CD14-positive monocyte (primary cell): ENCODE results near the gene PCAT7. TPM values are rescaled to one million over a fixed set of nuclear protein-coding genes. Genes with fewer than 3 reads are reported as not detected.
"Not testable (repeated sequence)": the region's sequence is repeated elsewhere in the genome, so short reads cannot be mapped to it uniquely, and the experiment has no call there.

Experiments
- DNase-seq, 3 donors: peaks; one replicate each; pipeline ENCODE4 v3.0.0-alpha.2; 2011 to 2022
- H2AFZ ChIP-seq: 2 replicates; pipeline ENCODE4 v1.6.0; 2012; ENCODE audit warnings: mild to moderate bottlenecking, low read depth, low read length, inconsistent platforms; ENCODE audit not compliant: insufficient read depth, poor library complexity, severe bottlenecking
- H3K27ac ChIP-seq, 2 donors: 1 replicate in 1 of 2; 2 replicates in 1 of 2; pipeline ENCODE4 v1.5.1; 2012 to 2013; ENCODE audit warnings: low read length in 2 of 2, control low read depth in 1 of 2, inconsistent platforms in 1 of 2, low read depth in 1 of 2, mild to moderate bottlenecking in 1 of 2
- H3K27me3 ChIP-seq, 2 donors: one replicate each; pipeline versions ENCODE4 v1.6.0 to v1.6.1; 2011 to 2013; ENCODE audit warnings: low read length in 2 of 2; ENCODE audit not compliant: control insufficient read depth in 2 of 2, insufficient read depth in 2 of 2
- H3K36me3 ChIP-seq, 2 donors: replicated peaks in 1 of 2; 1 replicate in 1 of 2; 2 replicates in 1 of 2; pipeline versions ENCODE4 v1.5.1 to v1.6.1; 2012 to 2013; ENCODE audit warnings: low read length in 2 of 2, control low read depth in 1 of 2, inconsistent platforms in 1 of 2, mild to moderate bottlenecking in 1 of 2; ENCODE audit not compliant: insufficient read depth in 2 of 2, control insufficient read depth in 1 of 2
- H3K4me1 ChIP-seq, 2 donors: 1 replicate in 1 of 2; 2 replicates in 1 of 2; pipeline versions ENCODE4 v1.5.1 to v1.6.1; 2012 to 2013; ENCODE audit warnings: low read length in 2 of 2, control low read depth in 1 of 2, inconsistent platforms in 1 of 2, mild to moderate bottlenecking in 1 of 2, moderate library complexity in 1 of 2; ENCODE audit not compliant: insufficient read depth in 2 of 2, control insufficient read depth in 1 of 2
- H3K4me2 ChIP-seq: replicated peaks from 2 replicates; pipeline ENCODE3; 2012; ENCODE audit warnings: low read length, moderate library complexity, mild to moderate bottlenecking; ENCODE audit not compliant: poor library complexity, severe bottlenecking; ENCODE audit errors: extremely low read depth
- H3K4me3 ChIP-seq, 3 experiments: fragments of 200-600 bp in 1 of 3; sonication (generic) in 1 of 3; replicated peaks in 1 of 3; 1 replicate in 2 of 3; 2 replicates in 1 of 3; pipeline ENCODE4 v1.5.1; 2011 to 2013; ENCODE audit warnings: low read length in 3 of 3, mild to moderate bottlenecking in 3 of 3, control low read depth in 2 of 3, low read depth in 2 of 3, inconsistent platforms in 1 of 3, moderate library complexity in 1 of 3
- H3K79me2 ChIP-seq: 2 replicates; pipeline ENCODE4 v1.6.0; 2012; ENCODE audit warnings: mild to moderate bottlenecking, control low read depth, inconsistent platforms, low read length, moderate library complexity; ENCODE audit not compliant: insufficient read depth
- H3K9ac ChIP-seq: 2 replicates; pipeline ENCODE4 v1.6.0; 2017; ENCODE audit warnings: low read length, mild to moderate bottlenecking; ENCODE audit not compliant: insufficient read depth, poor library complexity, severe bottlenecking
- H3K9me3 ChIP-seq, 2 donors: replicated peaks in 1 of 2; 1 replicate in 1 of 2; 2 replicates in 1 of 2; pipeline versions ENCODE4 v1.5.1 to v1.6.1; 2012 to 2013; ENCODE audit warnings: low read length in 2 of 2, control low read depth in 1 of 2; ENCODE audit not compliant: control insufficient read depth in 1 of 2, insufficient read depth in 1 of 2
- H4K20me1 ChIP-seq: 2 replicates; pipeline ENCODE4 v1.6.0; 2012; ENCODE audit warnings: mild to moderate bottlenecking, low read length, control low read depth, moderate library complexity; ENCODE audit not compliant: insufficient read depth
- H3K27ac Mint-ChIP-seq, 7 donors: one replicate each; pipeline ENCODE4 v1.8.0; 2020; ENCODE audit warnings: mild to moderate bottlenecking in 7 of 7, mixed read lengths in 7 of 7, moderate library complexity in 6 of 7, inconsistent platforms in 2 of 7
- H3K27me3 Mint-ChIP-seq, 3 donors: one replicate each; pipeline ENCODE4 v1.8.0; 2021 to 2022; ENCODE audit warnings: low read depth in 3 of 3, mild to moderate bottlenecking in 3 of 3, mixed read lengths in 3 of 3, moderate library complexity in 3 of 3, inconsistent platforms in 1 of 3
- H3K36me3 Mint-ChIP-seq, 2 donors: one replicate each; pipeline ENCODE4 v1.8.0; 2020; ENCODE audit warnings: mixed read lengths in 2 of 2, inconsistent platforms in 1 of 2, mild to moderate bottlenecking in 1 of 2
- H3K4me1 Mint-ChIP-seq: one replicate; pipeline ENCODE4 v1.8.0; 2020; ENCODE audit warnings: mild to moderate bottlenecking, mixed read lengths
- H3K4me3 Mint-ChIP-seq, 2 donors: one replicate each; pipeline ENCODE4 v1.8.0; 2020; ENCODE audit warnings: mild to moderate bottlenecking in 2 of 2, mixed read lengths in 2 of 2, moderate library complexity in 1 of 2
- H3K9me3 Mint-ChIP-seq, 7 donors: one replicate each; pipeline ENCODE4 v1.8.0; 2020 to 2022; ENCODE audit warnings: mixed read lengths in 7 of 7, mild to moderate bottlenecking in 6 of 7, moderate library complexity in 6 of 7, inconsistent platforms in 2 of 7
- WGBS: methylation state at CpG from one replicate; pipeline ENCODE4 v1.1.5; 2013; ENCODE audit warnings: missing lambda C conversion rate; ENCODE audit not compliant: insufficient coverage; 5-methylcytosine and 5-hydroxymethylcytosine counted together
- intact Hi-C, 2 donors: fragments of 100-400 bp; cut with micrococcal nuclease; formaldehyde crosslinking; loops; one replicate each; pipeline versions ENCODE4 v1.15.0 to v1.15.1; 2023
- polyA plus RNA-seq, 3 donors: library from polyadenylated mRNA; depleted of rRNA in 1 of 3; unstranded in 2 of 3; stranded (reverse) in 1 of 3; fragments of 300-500 nt in 2 of 3; fragments of >200 nt in 1 of 3; fragmentation: Illumina TruSeq in 2 of 3; gene quantifications; 1 replicate in 2 of 3; 2 replicates in 1 of 3; pipeline ENCODE4 v1.2.3, GENCODE V29; 2012 to 2021
- TF ChIP-seq, protein P1 (sequence below): fragments of 200-600 bp; IDR thresholded peaks from one replicate; pipeline ENCODE4 v1.8.0; 2022; ENCODE audit warnings: antibody characterized with exemption, mild to moderate bottlenecking

PCAT7 gene
- polyA plus RNA-seq, 3 donors = not detected

DNA sequence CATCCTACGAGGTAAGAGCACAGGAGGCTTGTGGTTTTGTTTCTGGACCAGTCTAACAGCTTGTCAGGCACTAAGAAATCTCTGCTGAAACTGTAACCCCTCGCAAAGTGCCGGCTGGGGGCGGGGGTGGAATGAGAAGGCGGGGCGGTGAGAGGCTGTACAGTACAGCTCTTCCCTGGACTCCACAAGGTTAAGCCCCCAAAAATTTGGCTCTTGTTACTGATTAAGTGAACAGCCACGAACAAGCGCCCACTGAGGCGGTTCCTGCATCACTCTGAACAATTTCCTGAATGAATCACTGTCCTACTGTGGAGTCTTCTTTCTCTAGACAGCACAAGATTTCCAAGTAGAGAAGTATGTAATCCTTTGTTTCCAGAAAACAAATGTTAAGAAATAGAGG, 31.9 kb downstream of the PCAT7 start:
- H3K27me3 Mint-ChIP-seq = peaks cover 11 to 20% (median 11%) of the 10 kb centered on the region in 3 donors
- H3K27me3 ChIP-seq = no peaks in the 10 kb centered on the region
- 78% methylated on average over 4 of the region's 9 CpGs for WGBS
- no peaks in the 10 kb centered on the region for H4K20me1 ChIP-seq
- no peaks in the 10 kb centered on the region for H3K36me3 Mint-ChIP-seq
- peaks cover 7% of the 10 kb centered on the region in 2 donors for H3K4me1 ChIP-seq
- H3K27ac ChIP-seq = no peak overlapping the region
- H3K27ac Mint-ChIP-seq = peak overlapping the region in 2 of 7 donors; percentile 22 to 64
- H3K9ac ChIP-seq = no peak overlapping the region
- TF ChIP-seq, protein P1, sequence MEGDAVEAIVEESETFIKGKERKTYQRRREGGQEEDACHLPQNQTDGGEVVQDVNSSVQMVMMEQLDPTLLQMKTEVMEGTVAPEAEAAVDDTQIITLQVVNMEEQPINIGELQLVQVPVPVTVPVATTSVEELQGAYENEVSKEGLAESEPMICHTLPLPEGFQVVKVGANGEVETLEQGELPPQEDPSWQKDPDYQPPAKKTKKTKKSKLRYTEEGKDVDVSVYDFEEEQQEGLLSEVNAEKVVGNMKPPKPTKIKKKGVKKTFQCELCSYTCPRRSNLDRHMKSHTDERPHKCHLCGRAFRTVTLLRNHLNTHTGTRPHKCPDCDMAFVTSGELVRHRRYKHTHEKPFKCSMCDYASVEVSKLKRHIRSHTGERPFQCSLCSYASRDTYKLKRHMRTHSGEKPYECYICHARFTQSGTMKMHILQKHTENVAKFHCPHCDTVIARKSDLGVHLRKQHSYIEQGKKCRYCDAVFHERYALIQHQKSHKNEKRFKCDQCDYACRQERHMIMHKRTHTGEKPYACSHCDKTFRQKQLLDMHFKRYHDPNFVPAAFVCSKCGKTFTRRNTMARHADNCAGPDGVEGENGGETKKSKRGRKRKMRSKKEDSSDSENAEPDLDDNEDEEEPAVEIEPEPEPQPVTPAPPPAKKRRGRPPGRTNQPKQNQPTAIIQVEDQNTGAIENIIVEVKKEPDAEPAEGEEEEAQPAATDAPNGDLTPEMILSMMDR = no peak
- peak overlapping the region in 2 of 3 experiments; percentile 23 to 43 for H3K4me3 ChIP-seq
- intact Hi-C loops = no loop called here
- no peaks in the 10 kb centered on the region for H3K9me3 ChIP-seq
- peaks cover 0 to 2% (median 0%) of the 10 kb centered on the region in 7 donors for H3K9me3 Mint-ChIP-seq
- H3K4me2 ChIP-seq = peak overlapping the region; percentile 48
- peak in 1 of 3 donors; percentile 11 for DNase-seq
- H3K36me3 ChIP-seq = no peaks in the 10 kb centered on the region
- peaks cover 10% of the 10 kb centered on the region for H3K4me1 Mint-ChIP-seq
- peak overlapping the region; percentile 56 to 65 for H3K4me3 Mint-ChIP-seq
- H3K79me2 ChIP-seq = no peaks in the 10 kb centered on the region
- peak overlapping the region; percentile 30 for H2AFZ ChIP-seq

DNA sequence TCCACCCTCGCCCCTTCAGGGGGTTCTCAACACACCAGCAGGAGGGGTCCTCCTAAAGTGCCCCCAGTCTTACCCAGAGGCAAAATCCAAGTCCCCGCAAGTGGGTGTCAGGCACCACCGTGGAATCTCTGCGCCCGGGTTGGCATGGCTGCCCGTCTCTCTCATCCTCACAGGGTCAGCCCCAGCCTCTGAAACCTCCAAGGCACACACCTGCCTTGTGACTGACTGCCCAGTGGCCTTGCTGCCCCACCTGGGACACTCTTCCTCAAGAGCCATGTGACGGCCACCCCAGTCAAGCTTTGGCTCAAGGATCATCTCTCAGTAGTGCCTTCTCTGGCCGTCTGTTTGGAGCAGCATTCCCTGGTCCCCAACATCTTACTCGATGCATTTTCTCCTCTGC, 33.8 kb downstream of the PCAT7 start:
- 91% methylated on average over 8 of the region's 9 CpGs for WGBS
- Mint-ChIP-seq H3K4me1 (peaks cover 10% of the 10 kb centered on the region), H3K27ac (no peak overlapping the region), H3K36me3 (no peaks in the 10 kb centered on the region), H3K27me3 (peaks cover 10 to 30% (median 15%) of the 10 kb centered on the region in 3 donors), H3K9me3 (peaks cover 0 to 2% (median 0%) of the 10 kb centered on the region in 7 donors), H3K4me3 (no peak overlapping the region)
- peaks cover 7% of the 10 kb centered on the region in 2 donors for H3K4me1 ChIP-seq
- H3K36me3 ChIP-seq = no peaks in the 10 kb centered on the region
- intact Hi-C loops = no loop called here
- no peaks in the 10 kb centered on the region for H3K27me3 ChIP-seq
- H3K9ac ChIP-seq = no peak overlapping the region
- no peak overlapping the region for H3K4me3 ChIP-seq
- H2AFZ ChIP-seq = no peak overlapping the region
- H3K27ac ChIP-seq = no peak overlapping the region
- H3K4me2 ChIP-seq = no peak overlapping the region
- no peaks in the 10 kb centered on the region for H3K79me2 ChIP-seq
- no peak for DNase-seq
- H3K9me3 ChIP-seq = no peaks in the 10 kb centered on the region
- TF ChIP-seq, protein P1 = no peak
- no peaks in the 10 kb centered on the region for H4K20me1 ChIP-seq

DNA sequence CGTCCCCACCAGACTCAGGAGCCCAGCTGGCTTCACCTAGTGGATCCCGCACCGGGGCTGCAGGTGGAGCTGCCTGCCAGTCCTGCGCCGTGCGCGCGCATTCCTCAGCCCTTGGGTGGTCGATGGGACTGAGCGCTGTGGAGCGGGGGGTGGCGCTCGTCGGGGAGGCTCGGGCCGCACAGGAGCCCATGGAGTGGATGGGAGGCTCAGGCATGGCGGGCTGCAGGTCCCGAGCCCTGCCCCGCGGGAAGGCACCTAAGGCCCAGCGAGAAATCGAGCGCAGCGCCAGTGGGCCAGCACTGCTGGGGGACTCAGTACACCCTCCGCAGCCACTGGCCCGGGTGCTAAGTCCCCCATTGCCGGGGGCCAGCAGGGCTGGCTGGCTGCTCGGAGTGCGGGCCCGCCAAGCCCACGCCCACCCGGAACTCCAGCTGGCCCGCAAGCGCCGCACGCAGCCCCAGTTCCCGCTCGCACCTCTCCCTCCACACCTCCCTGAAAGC, 36.2 kb downstream of the PCAT7 start:
- H3K4me3 Mint-ChIP-seq = peak overlapping the region in 1 of 2 donors; percentile 57
- H3K27me3 Mint-ChIP-seq = peaks cover 12 to 28% (median 13%) of the 10 kb centered on the region in 3 donors
- 83% methylated on average over 17 of the region's 38 CpGs for WGBS

More for the DNA sequence above, 36.2 kb downstream of the PCAT7 start:
- H3K27ac ChIP-seq, DNase-seq, H3K4me2 ChIP-seq, H3K9me3 ChIP-seq, H3K4me3 ChIP-seq, H2AFZ ChIP-seq, H3K27me3 ChIP-seq, H3K9me3 Mint-ChIP-seq, H3K9ac ChIP-seq, H4K20me1 ChIP-seq, H3K27ac Mint-ChIP-seq, H3K4me1 ChIP-seq, H3K36me3 Mint-ChIP-seq, H3K79me2 ChIP-seq, intact Hi-C loops, H3K36me3 ChIP-seq: not testable (repeated sequence)
- H3K4me1 Mint-ChIP-seq = peaks cover 10% of the 10 kb centered on the region
